Rectal smooth muscle tissue (tissue), 1 donor: ENCODE measurements around the gene VAV2.

ENCODE experiments used
- H3K27ac ChIP-seq: one replicate; pipeline ENCODE4 v1.7.0; 2013; ENCODE audit warnings: low read depth, low read length, inconsistent platforms
- H3K27me3 ChIP-seq: one replicate; pipeline ENCODE4 v1.7.0; 2013; ENCODE audit warnings: low read length; ENCODE audit not compliant: control insufficient read depth, insufficient read depth
- H3K36me3 ChIP-seq: one replicate; pipeline ENCODE4 v1.7.0; 2013; ENCODE audit warnings: low read length; ENCODE audit not compliant: control insufficient read depth, insufficient read depth
- H3K4me1 ChIP-seq: one replicate; pipeline ENCODE4 v1.7.0; 2013; ENCODE audit warnings: low read length; ENCODE audit not compliant: control insufficient read depth, insufficient read depth
- H3K4me3 ChIP-seq: one replicate; pipeline ENCODE4 v1.7.0; 2013; ENCODE audit warnings: low read length
- H3K9ac ChIP-seq: one replicate; pipeline ENCODE4 v1.7.0; 2013; ENCODE audit warnings: low read length

Gene VAV2

GRCh38 chr9:134024214-134024792 is 32.2 kb upstream of the VAV2 start:
- no peak overlapping the region for H3K9ac ChIP-seq
- no peak overlapping the region for H3K27ac ChIP-seq
- peaks cover 9% of the 10 kb centered on the region for H3K4me1 ChIP-seq
- H3K36me3 ChIP-seq, result peaks cover 7% of the 10 kb centered on the region
- no peaks in the 10 kb centered on the region for H3K27me3 ChIP-seq
- peak overlapping the region; percentile 70 for H3K4me3 ChIP-seq

GRCh38 chr9:134014946-134015345 is 22.8 kb upstream of the VAV2 start:
- H3K27ac ChIP-seq, result no peak overlapping the region
- H3K4me3 ChIP-seq, result no peak overlapping the region
- no peaks in the 10 kb centered on the region for H3K36me3 ChIP-seq
- no peaks in the 10 kb centered on the region for H3K27me3 ChIP-seq
- H3K9ac ChIP-seq, result no peak overlapping the region
- no peaks in the 10 kb centered on the region for H3K4me1 ChIP-seq

GRCh38 chr9:134011401-134011800 is 19.3 kb upstream of the VAV2 start:
- H3K4me1 ChIP-seq, result no peaks in the 10 kb centered on the region
- no peak overlapping the region for H3K4me3 ChIP-seq
- no peak overlapping the region for H3K27ac ChIP-seq
- no peaks in the 10 kb centered on the region for H3K36me3 ChIP-seq
- no peak overlapping the region for H3K9ac ChIP-seq
- H3K27me3 ChIP-seq, result no peaks in the 10 kb centered on the region

- Histone ChIP-seq H3K4me3 (no peak overlapping the region), H3K4me1 (no peaks in the 10 kb centered on the region), H3K27ac (no peak overlapping the region), H3K27me3 (no peaks in the 10 kb centered on the region), H3K9ac (no peak overlapping the region), H3K36me3 (no peaks in the 10 kb centered on the region)
These were observed 18.4 kb upstream of the VAV2 start for GRCh38 chr9:134010310-134011173.

DNA sequence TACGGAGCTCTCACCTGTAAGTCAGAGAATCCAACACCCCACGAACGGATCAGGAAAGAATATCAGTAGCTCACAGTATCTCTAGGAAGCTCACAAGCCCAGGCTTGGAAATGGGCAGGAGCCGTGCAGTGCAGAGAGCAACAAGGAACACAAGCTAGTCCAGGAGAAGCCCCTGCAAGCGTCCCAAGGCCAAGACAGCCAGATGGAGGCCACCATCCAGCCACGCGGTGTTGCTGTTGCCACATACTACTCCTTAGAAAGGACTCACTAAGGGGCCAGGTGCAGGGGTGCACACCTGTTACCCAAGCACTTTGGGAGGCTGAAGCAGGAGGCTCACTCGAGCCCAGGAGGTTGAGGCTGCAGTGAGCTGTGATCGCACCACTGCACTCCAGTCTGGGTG is 15.4 kb upstream of the VAV2 start:
- H3K4me1 ChIP-seq, result no peaks in the 10 kb centered on the region
- no peak overlapping the region for H3K9ac ChIP-seq
- H3K36me3 ChIP-seq, result no peaks in the 10 kb centered on the region
- no peak overlapping the region for H3K4me3 ChIP-seq
- no peak overlapping the region for H3K27ac ChIP-seq
- H3K27me3 ChIP-seq, result peaks cover 3% of the 10 kb centered on the region

DNA sequence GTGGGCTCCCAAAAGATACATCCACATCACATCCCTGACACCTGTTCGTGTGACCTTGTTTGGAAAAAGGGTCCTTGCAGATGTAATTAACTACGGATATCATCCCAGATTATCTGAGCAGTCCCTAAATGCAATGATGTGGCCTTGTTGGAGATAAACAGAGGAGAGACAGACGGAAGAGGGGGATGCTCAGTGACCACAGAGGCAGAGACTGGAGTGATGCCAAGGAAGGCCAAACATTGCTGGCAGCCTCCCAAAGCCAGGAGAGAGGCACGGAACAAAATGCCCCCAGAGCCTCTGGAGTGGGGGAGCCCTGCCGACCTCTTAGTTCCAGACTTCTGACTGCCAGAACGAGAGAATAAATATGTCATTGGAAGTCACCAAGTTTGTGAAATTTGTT is 15.0 kb upstream of the VAV2 start:
- Histone ChIP-seq H3K36me3 (no peaks in the 10 kb centered on the region), H3K9ac (no peak overlapping the region), H3K4me3 (no peak overlapping the region), H3K27ac (no peak overlapping the region), H3K4me1 (no peaks in the 10 kb centered on the region), H3K27me3 (peaks cover 3% of the 10 kb centered on the region)

- H3K27me3 ChIP-seq, result peaks cover 3% of the 10 kb centered on the region
- no peaks in the 10 kb centered on the region for H3K4me1 ChIP-seq
- no peak overlapping the region for H3K27ac ChIP-seq
- H3K9ac ChIP-seq, result no peak overlapping the region
- no peaks in the 10 kb centered on the region for H3K36me3 ChIP-seq
- no peak overlapping the region for H3K4me3 ChIP-seq
These were observed 13.3 kb upstream of the VAV2 start for GRCh38 chr9:134005381-134005780.

GRCh38 chr9:134004881-134005280 is 12.8 kb upstream of the VAV2 start:
- H3K27ac ChIP-seq, result no peak overlapping the region
- H3K4me3 ChIP-seq, result no peak overlapping the region
- H3K9ac ChIP-seq, result no peak overlapping the region
- H3K36me3 ChIP-seq, result no peaks in the 10 kb centered on the region
- H3K27me3 ChIP-seq, result peaks cover 3% of the 10 kb centered on the region
- H3K4me1 ChIP-seq, result no peaks in the 10 kb centered on the region

DNA sequence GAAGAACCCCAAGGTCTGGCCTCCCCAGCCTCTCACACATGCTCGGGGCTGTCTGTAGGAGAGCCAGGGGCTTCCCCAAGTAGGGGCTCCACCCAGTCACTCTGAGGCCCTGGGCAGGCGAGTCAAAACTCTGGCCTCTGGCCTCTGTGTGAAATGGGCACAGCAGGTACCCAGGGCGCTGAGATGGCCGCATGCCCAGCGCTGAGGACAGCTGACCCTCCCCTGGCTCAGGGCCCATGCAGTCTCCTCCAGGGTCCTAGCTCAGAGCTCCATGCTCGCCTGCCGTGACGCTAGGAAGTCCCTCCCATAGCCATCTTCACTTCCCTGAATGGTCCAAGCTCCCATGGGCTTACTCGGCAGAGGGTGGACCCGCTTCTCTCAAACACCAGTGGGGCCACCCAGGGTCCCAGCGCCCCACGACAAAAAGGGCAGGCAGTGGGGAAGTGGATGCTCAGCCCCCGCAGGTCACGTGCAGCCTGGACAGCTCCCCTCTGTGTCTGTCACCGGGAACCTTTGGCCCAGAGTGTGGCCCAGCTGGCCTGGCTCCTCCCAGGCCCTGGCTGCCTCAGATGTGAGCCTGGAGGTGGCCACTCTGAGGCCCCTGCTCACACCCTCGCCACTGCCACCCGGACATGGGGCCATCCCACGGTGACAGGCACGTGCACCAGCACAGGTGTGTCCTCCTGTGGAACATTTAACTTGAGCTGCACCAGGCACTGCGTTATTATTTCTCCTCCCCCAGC is 12.2 kb upstream of the VAV2 start:
- no peaks in the 10 kb centered on the region for H3K36me3 ChIP-seq
- H3K27ac ChIP-seq, result no peak overlapping the region
- H3K27me3 ChIP-seq, result peaks cover 3% of the 10 kb centered on the region

GRCh38 chr9:134003237-134003636 is 11.1 kb upstream of the VAV2 start:
- H3K4me1 ChIP-seq, result no peaks in the 10 kb centered on the region
- H3K4me3 ChIP-seq, result no peak overlapping the region
- H3K36me3 ChIP-seq, result no peaks in the 10 kb centered on the region
- no peak overlapping the region for H3K9ac ChIP-seq
- H3K27ac ChIP-seq, result no peak overlapping the region
- H3K27me3 ChIP-seq, result peaks cover 3% of the 10 kb centered on the region

More for the DNA sequence above, 12.2 kb upstream of the VAV2 start:
- H3K4me1 ChIP-seq, result no peaks in the 10 kb centered on the region
- no peak overlapping the region for H3K4me3 ChIP-seq
- H3K9ac ChIP-seq, result no peak overlapping the region

DNA sequence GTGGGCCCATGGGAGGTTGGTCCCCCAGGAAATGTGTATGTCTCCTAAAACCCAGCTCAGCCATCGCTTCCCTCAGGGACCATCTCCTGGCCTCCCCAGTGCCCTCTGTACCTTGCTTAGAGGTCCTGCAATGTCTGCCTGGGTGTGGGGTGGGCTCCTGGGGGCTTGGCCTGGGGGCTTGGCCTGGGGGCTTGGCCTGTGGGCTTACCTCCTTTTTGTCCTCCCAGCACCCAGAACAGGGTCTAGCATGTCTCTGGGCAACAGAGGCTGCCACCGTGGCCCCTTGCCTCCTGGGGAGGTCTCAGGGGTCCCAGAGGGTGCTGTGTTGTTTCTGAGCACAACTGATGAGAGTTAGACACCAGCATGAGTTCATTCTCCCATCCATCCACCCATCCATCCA is 10.7 kb upstream of the VAV2 start:
- Histone ChIP-seq H3K27me3 (peaks cover 3% of the 10 kb centered on the region), H3K36me3 (no peaks in the 10 kb centered on the region), H3K9ac (no peak overlapping the region), H3K4me3 (no peak overlapping the region), H3K4me1 (no peaks in the 10 kb centered on the region), H3K27ac (no peak overlapping the region)

- H3K36me3 ChIP-seq, result no peaks in the 10 kb centered on the region
- H3K27me3 ChIP-seq, result peaks cover 3% of the 10 kb centered on the region
- no peaks in the 10 kb centered on the region for H3K4me1 ChIP-seq
- no peak overlapping the region for H3K27ac ChIP-seq
- H3K9ac ChIP-seq, result no peak overlapping the region
- H3K4me3 ChIP-seq, result no peak overlapping the region
These were observed 7.7 kb upstream of the VAV2 start for GRCh38 chr9:133999851-134000265.
